ENCODE measurements around the gene TPPP3. TPM values are rescaled to one million over a fixed set of nuclear protein-coding genes. Genes with fewer than 3 reads are reported as not detected.

The TPPP3 gene
- total RNA-seq, 2 experiments from 2014 or later = not detected

DNA sequence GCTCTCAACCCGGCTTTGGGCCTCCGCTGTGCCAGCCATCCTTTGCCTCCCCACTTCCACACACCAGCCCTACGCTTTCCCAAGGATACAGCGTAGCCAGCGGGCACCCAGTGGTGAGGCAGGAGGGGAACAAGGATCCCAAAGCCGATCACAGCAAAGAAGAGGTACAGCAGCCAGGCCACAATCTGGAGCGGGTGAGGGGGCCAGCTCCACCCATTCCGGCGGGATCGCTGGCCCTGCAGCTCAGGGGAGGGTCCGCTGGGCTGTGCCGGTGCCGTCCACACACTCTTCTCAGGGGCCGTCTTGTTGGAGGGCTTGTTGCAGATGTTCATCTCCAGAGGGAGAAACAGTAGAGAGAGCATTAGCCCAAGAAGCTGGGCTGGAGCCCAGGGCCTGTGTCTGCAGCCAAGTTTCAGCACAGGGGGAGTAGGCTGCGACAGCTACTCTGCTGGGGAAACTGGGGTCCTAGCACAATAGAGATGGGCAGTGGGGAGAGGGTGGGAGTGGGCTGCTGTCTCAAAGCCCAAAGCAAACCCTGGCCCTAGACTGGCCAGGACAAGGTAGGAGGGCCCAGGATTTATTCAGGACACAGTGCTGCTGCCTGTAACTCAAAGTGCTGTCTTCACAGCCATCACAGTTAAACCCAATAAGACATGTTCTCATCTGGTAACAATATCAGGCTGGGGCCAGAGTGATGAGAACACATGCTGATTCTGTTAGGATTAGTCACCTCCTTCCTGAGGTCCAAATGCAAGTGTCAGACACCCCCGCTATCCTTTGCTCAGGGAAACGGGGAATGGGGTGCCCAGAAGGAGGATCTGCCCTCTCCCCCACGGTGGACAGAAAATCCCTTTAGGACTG lies 13.0 kb upstream of the TPPP3 start:
- H3K27ac Mint-ChIP-seq = no peak overlapping the region
- no peak overlapping the region for H3K4me3 Mint-ChIP-seq
- no peaks in the 10 kb centered on the region for H3K36me3 Mint-ChIP-seq (ENCODE audit: low read depth)
- CTCF ChIA-PET = no interaction called here
- TF ChIP-seq, protein P1, sequence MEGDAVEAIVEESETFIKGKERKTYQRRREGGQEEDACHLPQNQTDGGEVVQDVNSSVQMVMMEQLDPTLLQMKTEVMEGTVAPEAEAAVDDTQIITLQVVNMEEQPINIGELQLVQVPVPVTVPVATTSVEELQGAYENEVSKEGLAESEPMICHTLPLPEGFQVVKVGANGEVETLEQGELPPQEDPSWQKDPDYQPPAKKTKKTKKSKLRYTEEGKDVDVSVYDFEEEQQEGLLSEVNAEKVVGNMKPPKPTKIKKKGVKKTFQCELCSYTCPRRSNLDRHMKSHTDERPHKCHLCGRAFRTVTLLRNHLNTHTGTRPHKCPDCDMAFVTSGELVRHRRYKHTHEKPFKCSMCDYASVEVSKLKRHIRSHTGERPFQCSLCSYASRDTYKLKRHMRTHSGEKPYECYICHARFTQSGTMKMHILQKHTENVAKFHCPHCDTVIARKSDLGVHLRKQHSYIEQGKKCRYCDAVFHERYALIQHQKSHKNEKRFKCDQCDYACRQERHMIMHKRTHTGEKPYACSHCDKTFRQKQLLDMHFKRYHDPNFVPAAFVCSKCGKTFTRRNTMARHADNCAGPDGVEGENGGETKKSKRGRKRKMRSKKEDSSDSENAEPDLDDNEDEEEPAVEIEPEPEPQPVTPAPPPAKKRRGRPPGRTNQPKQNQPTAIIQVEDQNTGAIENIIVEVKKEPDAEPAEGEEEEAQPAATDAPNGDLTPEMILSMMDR (IDR thresholded peaks at IDR 0.05) = no peak
- ATAC-seq (no peak), DNase-seq (no peak)
- H3K9me3 Mint-ChIP-seq = no peaks in the 10 kb centered on the region
- no peaks in the 10 kb centered on the region for H3K4me1 Mint-ChIP-seq (ENCODE audit: low read depth)
- H3K27me3 Mint-ChIP-seq = peaks cover 3% of the 10 kb centered on the region
- POLR2A ChIA-PET = no interaction called here
- intact Hi-C loops (cut with micrococcal nuclease) = no loop called here

GRCh38 chr16:67405336-67405735 lies 12.0 kb upstream of the TPPP3 start:
- ChIA-PET POLR2A (no interaction called here), CTCF (no interaction called here)
- no peak for ATAC-seq
- H3K27ac Mint-ChIP-seq = no peak overlapping the region
- H3K4me1 Mint-ChIP-seq (ENCODE audit: low read depth) = no peaks in the 10 kb centered on the region
- no peak overlapping the region for H3K4me3 Mint-ChIP-seq
- peaks cover 4% of the 10 kb centered on the region for H3K27me3 Mint-ChIP-seq
- TF ChIP-seq, protein P1 (IDR thresholded peaks at IDR 0.05) = no peak
- H3K36me3 Mint-ChIP-seq (ENCODE audit: low read depth) = no peaks in the 10 kb centered on the region
- no peak for DNase-seq
- intact Hi-C loops (cut with micrococcal nuclease) = no loop called here
- no peaks in the 10 kb centered on the region for H3K9me3 Mint-ChIP-seq

GRCh38 chr16:67404740-67405226 lies 11.5 kb upstream of the TPPP3 start:
- ChIA-PET CTCF (no interaction called here), POLR2A (no interaction called here)
- no peak for DNase-seq
- ATAC-seq = no peak
- Mint-ChIP-seq H3K36me3 (ENCODE audit: low read depth) (no peaks in the 10 kb centered on the region), H3K27me3 (peaks cover 4% of the 10 kb centered on the region), H3K4me1 (ENCODE audit: low read depth) (no peaks in the 10 kb centered on the region), H3K9me3 (no peaks in the 10 kb centered on the region), H3K27ac (no peak overlapping the region), H3K4me3 (no peak overlapping the region)
- TF ChIP-seq, protein P1 (IDR thresholded peaks at IDR 0.05) = no peak
- intact Hi-C loops (cut with micrococcal nuclease) = loop anchor here (5.0 kb wide), 1 partner anchor 142 kb away; no protein-coding TSS in a partner anchor

DNA sequence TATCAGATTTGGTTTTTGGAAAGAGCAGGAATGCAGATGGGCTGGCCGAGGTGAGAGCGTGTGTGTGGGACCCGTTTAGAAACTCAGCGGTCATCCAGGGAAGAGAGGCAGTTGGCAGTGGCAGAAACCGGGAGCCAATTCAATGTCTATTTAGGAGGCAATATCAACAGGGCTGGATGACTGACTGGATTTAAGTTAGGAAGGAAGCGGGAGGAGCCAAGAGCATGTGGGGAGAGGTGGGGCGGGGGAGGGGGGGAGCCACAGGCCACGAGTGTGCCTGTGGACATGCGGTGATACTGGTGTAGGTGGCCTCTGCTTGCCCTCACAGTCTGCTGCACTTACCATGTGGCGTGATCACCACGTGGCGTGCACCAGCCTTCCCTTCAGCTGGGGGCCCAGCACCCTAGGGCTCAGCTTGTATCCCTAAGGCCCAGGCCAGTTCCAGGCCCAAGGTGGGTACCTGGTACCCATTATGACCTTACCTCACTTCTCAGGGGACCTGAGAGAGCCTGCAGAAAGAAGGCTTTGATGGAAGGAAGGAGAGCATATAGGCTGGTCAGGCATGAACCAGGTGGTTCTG lies 10.8 kb upstream of the TPPP3 start:
- no peak overlapping the region for H3K4me3 Mint-ChIP-seq
- H3K27me3 Mint-ChIP-seq = peaks cover 3% of the 10 kb centered on the region
- no peak for ATAC-seq
- TF ChIP-seq, protein P1 (IDR thresholded peaks at IDR 0.05) = no peak
- H3K9me3 Mint-ChIP-seq = no peaks in the 10 kb centered on the region
- intact Hi-C loops (cut with micrococcal nuclease) = loop anchor here (5.0 kb wide), 1 partner anchor 142 kb away; no protein-coding TSS in a partner anchor
- ChIA-PET CTCF (interaction anchor here (1.2 kb wide), 1 partner anchor 13 kb away, joined by 4 read pairs; the partner anchor contains the start of gene ZDHHC1), POLR2A (interaction anchor here (0.6 kb wide), 1 partner anchor 321 kb away, joined by 3 read pairs; no protein-coding TSS in a partner anchor)
- H3K4me1 Mint-ChIP-seq (ENCODE audit: low read depth) = no peaks in the 10 kb centered on the region
- no peak for DNase-seq
- no peaks in the 10 kb centered on the region for H3K36me3 Mint-ChIP-seq (ENCODE audit: low read depth)
- no peak overlapping the region for H3K27ac Mint-ChIP-seq

DNA sequence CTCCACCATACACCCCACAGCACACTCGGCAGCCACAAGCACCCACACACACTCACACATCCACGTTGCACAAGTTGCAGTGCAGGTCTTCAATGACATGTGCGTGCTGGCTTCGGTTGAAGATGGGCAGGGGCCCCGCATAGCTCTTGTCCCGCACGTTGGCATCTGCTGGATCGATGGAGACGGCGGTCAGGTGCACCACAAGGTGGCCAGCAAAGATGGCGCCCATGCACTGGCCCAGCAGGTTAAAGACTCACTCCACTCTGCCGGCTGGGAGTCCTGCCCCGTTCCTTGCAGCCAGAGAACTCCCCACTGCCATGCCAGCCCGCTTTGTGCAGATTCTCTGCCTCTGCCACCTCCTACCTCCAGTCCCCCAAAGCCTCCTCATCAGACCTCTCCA lies 7.6 kb upstream of the TPPP3 start:
- Mint-ChIP-seq H3K36me3 (ENCODE audit: low read depth) (no peaks in the 10 kb centered on the region), H3K27ac (no peak overlapping the region), H3K9me3 (no peaks in the 10 kb centered on the region), H3K4me1 (ENCODE audit: low read depth) (no peaks in the 10 kb centered on the region), H3K27me3 (peaks cover 4% of the 10 kb centered on the region), H3K4me3 (no peak overlapping the region)
- no peak for DNase-seq
- intact Hi-C loops (cut with micrococcal nuclease) = loop anchor here (5.0 kb wide), 1 partner anchor 139 kb away; no protein-coding TSS in a partner anchor
- POLR2A ChIA-PET = no interaction called here
- no peak for ATAC-seq
- CTCF ChIA-PET = interaction anchor here (1.6 to 4.1 kb wide), 7 partner anchors 12 to 140 kb away, joined by 6 to 19 read pairs (median 7); no protein-coding TSS in a partner anchor
- TF ChIP-seq, protein P1 (IDR thresholded peaks at IDR 0.05) = no peak
